ENCODE results near the gene LONRF3. TPM values are rescaled to one million over a fixed set of nuclear protein-coding genes. Genes with fewer than 3 reads are reported as not detected.

The LONRF3 gene
- total RNA-seq, result 1 to 10 TPM; 2.5 to 3.8 TPM
- polyA plus RNA-seq (2013, experiment 1 of 2), result 0.53 TPM
- 0.75 TPM for polyA plus RNA-seq (2013, experiment 2 of 2)
- long read RNA-seq, experiment 1, result 0 reads
- long read RNA-seq, experiment 2, partial matches to known transcripts, result 2 of 3 reads
- long read RNA-seq, experiment 2, other reads (novel, unspliced or antisense), result 1 of 3 reads
- long read RNA-seq, experiment 3, partial matches to known transcripts, result 1 of 3 reads
- long read RNA-seq, experiment 3, other reads (novel, unspliced or antisense), result 1 of 3 reads
- long read RNA-seq, experiment 4, partial matches to known transcripts, result 1 of 2 reads
- long read RNA-seq, experiment 4, other reads (novel, unspliced or antisense), result 1 of 2 reads

GRCh38 chrX:118974088-118974907 is at the start of gene LONRF3:
TSS of gene LONRF3 (plus strand) at chrX:118974618. CDS start at chrX:118974781, 163 bp downstream.
- Histone ChIP-seq H3K27me3 (ENCODE audit: control insufficient read depth, insufficient read depth, low read length, poor library complexity, severe bottlenecking) (peaks cover 66% of the 10 kb centered on the region), H3K4me3 (ENCODE audit: low read length) (peak within 1 kb of the TSS; percentile 35), H3K4me1 (ENCODE audit: control insufficient read depth, insufficient read depth, low read length) (no peaks in the 10 kb centered on the region), H3K9me3 (ENCODE audit: control insufficient read depth, low read length) (no peaks in the 10 kb centered on the region), H3K9ac (ENCODE audit: extremely low read depth, low read length, poor library complexity, severe bottlenecking) (no peak within 1 kb of the TSS), H3K27ac (ENCODE audit: low read depth, low read length) (no peak within 1 kb of the TSS), H3K36me3 (ENCODE audit: control insufficient read depth, insufficient read depth, low read length) (no peaks in the 10 kb centered on the region)
- peak within 1 kb of the TSS; percentile 55 for H3K4me3 Mint-ChIP-seq
- 3 to 4% methylated on average over 6 to 37 of the region's 45 CpGs for WGBS, 2 experiments (ENCODE audit: insufficient coverage in 1 of 2, insufficient read length in 1 of 2)
- no peak for TF ChIP-seq CTCF (conservative IDR thresholded peaks at IDR 0.05)
- peaks cover 87% of the 10 kb centered on the region for H3K27me3 Mint-ChIP-seq (ENCODE audit: insufficient read depth)
- DNase-seq, result peak; percentile 53
- no peaks in the 10 kb centered on the region for H3K4me1 Mint-ChIP-seq
- no peak within 1 kb of the TSS for H3K27ac Mint-ChIP-seq
- H3K9me3 Mint-ChIP-seq, result peaks cover 51% of the 10 kb centered on the region
- H3K36me3 Mint-ChIP-seq (ENCODE audit: low read depth), result no peaks in the 10 kb centered on the region

- Histone ChIP-seq H3K36me3 (ENCODE audit: control insufficient read depth, insufficient read depth, low read length) (no peaks in the 10 kb centered on the region), H3K27ac (ENCODE audit: low read depth, low read length) (no peak overlapping the region), H3K9ac (ENCODE audit: extremely low read depth, low read length, poor library complexity, severe bottlenecking) (no peak overlapping the region), H3K9me3 (ENCODE audit: control insufficient read depth, low read length) (no peaks in the 10 kb centered on the region), H3K4me3 (ENCODE audit: low read length) (no peak overlapping the region), H3K27me3 (ENCODE audit: control insufficient read depth, insufficient read depth, low read length, poor library complexity, severe bottlenecking) (no peaks in the 10 kb centered on the region), H3K4me1 (ENCODE audit: control insufficient read depth, insufficient read depth, low read length) (no peaks in the 10 kb centered on the region)
- Mint-ChIP-seq H3K36me3 (ENCODE audit: low read depth) (no peaks in the 10 kb centered on the region), H3K9me3 (peaks cover 46% of the 10 kb centered on the region), H3K27ac (no peak overlapping the region), H3K27me3 (ENCODE audit: insufficient read depth) (peaks cover 2% of the 10 kb centered on the region), H3K4me1 (no peaks in the 10 kb centered on the region), H3K4me3 (no peak overlapping the region)
- no peak for DNase-seq
- WGBS, 2 experiments (ENCODE audit: insufficient coverage in 1 of 2, insufficient read length in 1 of 2), result 64 to 71% methylated on average over 1 to 2 of the region's 2 CpGs
- TF ChIP-seq CTCF (conservative IDR thresholded peaks at IDR 0.05), result no peak
These were observed 46.3 kb upstream of the LONRF3 start for GRCh38 chrX:118928151-118928550.

GRCh38 chrX:118935352-118935751 is 39.1 kb upstream of the LONRF3 start:
- Mint-ChIP-seq H3K9me3 (peaks cover 33% of the 10 kb centered on the region), H3K4me3 (no peak overlapping the region), H3K27me3 (ENCODE audit: insufficient read depth) (peaks cover 8% of the 10 kb centered on the region), H3K27ac (no peak overlapping the region), H3K36me3 (ENCODE audit: low read depth) (no peaks in the 10 kb centered on the region), H3K4me1 (no peaks in the 10 kb centered on the region)
- Histone ChIP-seq H3K4me3 (ENCODE audit: low read length) (no peak overlapping the region), H3K4me1 (ENCODE audit: control insufficient read depth, insufficient read depth, low read length) (no peaks in the 10 kb centered on the region), H3K36me3 (ENCODE audit: control insufficient read depth, insufficient read depth, low read length) (no peaks in the 10 kb centered on the region), H3K9ac (ENCODE audit: extremely low read depth, low read length, poor library complexity, severe bottlenecking) (no peak overlapping the region), H3K9me3 (ENCODE audit: control insufficient read depth, low read length) (no peaks in the 10 kb centered on the region), H3K27ac (ENCODE audit: low read depth, low read length) (no peak overlapping the region), H3K27me3 (ENCODE audit: control insufficient read depth, insufficient read depth, low read length, poor library complexity, severe bottlenecking) (no peaks in the 10 kb centered on the region)
- TF ChIP-seq CTCF (conservative IDR thresholded peaks at IDR 0.05), result no peak
- 82 to 100% methylated on average over 1 of the region's 1 CpG for WGBS, 2 experiments (ENCODE audit: insufficient coverage in 1 of 2, insufficient read length in 1 of 2)
- DNase-seq, result no peak

Measured in endodermal cell (in vitro differentiated cells).